DND-41 (cell line): ENCODE measurements around the gene C19orf73.

Source experiments
- EZH2 ChIP-seq: IDR thresholded peaks from 3 replicates; pipeline ENCODE4 v1.6.1; 2012; ENCODE audit warnings: borderline replicate concordance, low read depth, mild to moderate bottlenecking, moderate library complexity, low read length, inconsistent platforms; ENCODE audit not compliant: severe bottlenecking
- TF ChIP-seq, protein P1 (sequence below): IDR thresholded peaks from 2 replicates; pipeline ENCODE4 v1.5.1; 2012; ENCODE audit warnings: borderline replicate concordance, low read length, moderate library complexity, mild to moderate bottlenecking; ENCODE audit not compliant: poor library complexity, severe bottlenecking; ENCODE audit errors: extremely low read depth

- TF ChIP-seq, protein P1, sequence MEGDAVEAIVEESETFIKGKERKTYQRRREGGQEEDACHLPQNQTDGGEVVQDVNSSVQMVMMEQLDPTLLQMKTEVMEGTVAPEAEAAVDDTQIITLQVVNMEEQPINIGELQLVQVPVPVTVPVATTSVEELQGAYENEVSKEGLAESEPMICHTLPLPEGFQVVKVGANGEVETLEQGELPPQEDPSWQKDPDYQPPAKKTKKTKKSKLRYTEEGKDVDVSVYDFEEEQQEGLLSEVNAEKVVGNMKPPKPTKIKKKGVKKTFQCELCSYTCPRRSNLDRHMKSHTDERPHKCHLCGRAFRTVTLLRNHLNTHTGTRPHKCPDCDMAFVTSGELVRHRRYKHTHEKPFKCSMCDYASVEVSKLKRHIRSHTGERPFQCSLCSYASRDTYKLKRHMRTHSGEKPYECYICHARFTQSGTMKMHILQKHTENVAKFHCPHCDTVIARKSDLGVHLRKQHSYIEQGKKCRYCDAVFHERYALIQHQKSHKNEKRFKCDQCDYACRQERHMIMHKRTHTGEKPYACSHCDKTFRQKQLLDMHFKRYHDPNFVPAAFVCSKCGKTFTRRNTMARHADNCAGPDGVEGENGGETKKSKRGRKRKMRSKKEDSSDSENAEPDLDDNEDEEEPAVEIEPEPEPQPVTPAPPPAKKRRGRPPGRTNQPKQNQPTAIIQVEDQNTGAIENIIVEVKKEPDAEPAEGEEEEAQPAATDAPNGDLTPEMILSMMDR: no peak
- TF ChIP-seq EZH2: no peak
Observed at GRCh38 chr19:49091391-49092038, 27.4 kb downstream of the C19orf73 start.
